IMR-90 (cell line): ENCODE data around the gene ABHD12. TPM values are rescaled to one million over a fixed set of nuclear protein-coding genes. Genes with fewer than 3 reads are reported as not detected.

Experiments
- ATAC-seq: fragments of 200-7000 bp; cut with Tn5 transposase; 2 replicates; pipeline ENCODE4 v1.9.1; 2020; ENCODE audit warnings: low read depth, mild to moderate bottlenecking, moderate library complexity
- BruUV-seq: library from RNA; stranded (reverse); fragments of 400-500 nt; replicated peaks from 2 replicates; lab custom pipeline; 2021; lab: Mats Ljungman, UMichigan
- CTCF ChIA-PET: fragments of 300-600 bp; formaldehyde crosslinking; extraction: SDS; loops from one replicate; lab custom pipeline; 2021; ENCODE audit warnings: antibody characterized with exemption; lab: Yijun Ruan, JAX
- POLR2A ChIA-PET: fragments of 300-600 bp; sonication (Branson Sonifier 250); formaldehyde crosslinking; loops from one replicate; lab custom pipeline; 2022; ENCODE audit warnings: antibody characterized with exemption; ENCODE audit not compliant: unreplicated experiment; lab: Charles Lee
- DNase-seq: peaks from one replicate; pipeline ENCODE4 v3.0.0; 2013
- H2AFZ ChIP-seq: replicated peaks from 2 replicates; pipeline ENCODE3; 2013; ENCODE audit warnings: low read length, mild to moderate bottlenecking; ENCODE audit not compliant: poor library complexity
- H2AK5ac ChIP-seq: 2 replicates; pipeline ENCODE4 v1.6.1; 2013; ENCODE audit warnings: low read depth, low read length, inconsistent platforms
- H2AK9ac ChIP-seq: replicated peaks from 2 replicates; pipeline ENCODE3; 2013; ENCODE audit warnings: mild to moderate bottlenecking, low read depth, low read length, moderate library complexity; ENCODE audit not compliant: poor library complexity
- H2BK120ac ChIP-seq: 2 replicates; pipeline ENCODE4 v1.6.1; 2013; ENCODE audit warnings: low read depth, low read length, inconsistent platforms
- H2BK15ac ChIP-seq: 3 replicates; pipeline ENCODE4 v1.6.1; 2013; ENCODE audit warnings: low read depth, low read length, inconsistent platforms
- H2BK20ac ChIP-seq: 2 replicates; pipeline ENCODE4 v1.6.1; 2013; ENCODE audit warnings: low read depth, mild to moderate bottlenecking, inconsistent platforms, low read length, moderate library complexity
- H2BK5ac ChIP-seq: 2 replicates; pipeline ENCODE4 v1.6.1; 2013; ENCODE audit warnings: mild to moderate bottlenecking, low read depth, low read length, inconsistent platforms; ENCODE audit not compliant: poor library complexity, severe bottlenecking
- H3K14ac ChIP-seq: replicated peaks from 2 replicates; pipeline ENCODE4 v1.6.1; 2013; ENCODE audit warnings: low read depth, low read length, inconsistent platforms
- H3K18ac ChIP-seq: 2 replicates; pipeline ENCODE4 v1.6.1; 2013; ENCODE audit warnings: low read depth, low read length, control low read depth
- H3K23ac ChIP-seq: 2 replicates; pipeline ENCODE4 v1.6.1; 2013; ENCODE audit warnings: low read depth, low read length, inconsistent platforms
- H3K27ac ChIP-seq: 2 replicates; pipeline ENCODE4 v1.5.1; 2013; ENCODE audit warnings: mild to moderate bottlenecking, control low read depth, low read length; ENCODE audit not compliant: insufficient read depth
- H3K27me3 ChIP-seq: 2 replicates; pipeline ENCODE4 v1.6.1; 2013; ENCODE audit warnings: low read length; ENCODE audit not compliant: control insufficient read depth, insufficient read depth
- H3K36me3 ChIP-seq: 2 replicates; pipeline ENCODE4 v1.6.1; 2013; ENCODE audit warnings: low read length, mixed read lengths; ENCODE audit not compliant: control insufficient read depth, insufficient read depth
- H3K4ac ChIP-seq: 2 replicates; pipeline ENCODE4 v1.6.1; 2013; ENCODE audit warnings: low read depth, low read length, inconsistent platforms
- H3K4me1 ChIP-seq: 2 replicates; pipeline ENCODE4 v1.6.1; 2013; ENCODE audit warnings: low read length, mixed read lengths; ENCODE audit not compliant: control insufficient read depth, insufficient read depth
- H3K4me2 ChIP-seq: 2 replicates; pipeline ENCODE4 v1.6.1; 2013; ENCODE audit warnings: low read depth, mild to moderate bottlenecking, control low read depth, low read length, moderate library complexity
- H3K4me3 ChIP-seq: 2 replicates; pipeline ENCODE4 v1.5.1; 2013; ENCODE audit warnings: low read depth, mild to moderate bottlenecking, control low read depth, low read length, moderate library complexity; ENCODE audit not compliant: insufficient read depth
- H3K56ac ChIP-seq: 2 replicates; pipeline ENCODE4 v1.6.1; 2013; ENCODE audit warnings: low read length, inconsistent platforms; ENCODE audit not compliant: insufficient read depth; ENCODE audit errors: extremely low read depth
- H3K79me1 ChIP-seq, 2 experiments: 2 replicates each; pipeline ENCODE4 v1.6.1; 2013; ENCODE audit warnings: low read length in 2 of 2, inconsistent platforms in 1 of 2, low read depth in 1 of 2
- H3K9ac ChIP-seq: 2 replicates; pipeline ENCODE4 v1.6.1; 2013; ENCODE audit warnings: low read depth, low read length, control low read depth
- H3K9me1 ChIP-seq: 2 replicates; pipeline ENCODE4 v1.6.1; 2013; ENCODE audit warnings: low read length, inconsistent platforms; ENCODE audit not compliant: insufficient read depth
- H3K9me3 ChIP-seq: 2 replicates; pipeline ENCODE4 v1.6.1; 2013; ENCODE audit warnings: low read length; ENCODE audit not compliant: control insufficient read depth, insufficient read depth
- H4K20me1 ChIP-seq: 2 replicates; pipeline ENCODE4 v1.6.1; 2013; ENCODE audit warnings: low read length, inconsistent platforms; ENCODE audit not compliant: insufficient read depth
- H4K5ac ChIP-seq: 2 replicates; pipeline ENCODE4 v1.6.1; 2013; ENCODE audit warnings: mild to moderate bottlenecking, low read depth, low read length, control low read depth
- H4K8ac ChIP-seq, 2 experiments: 2 replicates each; pipeline ENCODE4 v1.6.1; 2013; ENCODE audit warnings: low read depth in 2 of 2, low read length in 2 of 2, control low read depth in 1 of 2, inconsistent platforms in 1 of 2
- H4K91ac ChIP-seq: 2 replicates; pipeline ENCODE4 v1.6.1; 2013; ENCODE audit warnings: low read depth, low read length, inconsistent platforms; ENCODE audit not compliant: insufficient read depth
- CEBPB ChIP-seq: IDR thresholded peaks from 2 replicates; pipeline ENCODE4 v1.6.1; 2012; ENCODE audit warnings: low read depth, low read length, improper control_type of control experiment
- NFE2L2 ChIP-seq: fragments of 150-350 bp; IDR thresholded peaks from 2 replicates; pipeline ENCODE4 v1.6.1; 2016; ENCODE audit warnings: low read depth, mild to moderate bottlenecking, low read length
- WGBS, 2 experiments: methylation state at CpG; one replicate each; pipeline versions ENCODE4 v1.1.5 to v1.1.7; 2013; ENCODE audit warnings: missing lambda C conversion rate in 2 of 2; ENCODE audit not compliant: insufficient read length in 1 of 2; ENCODE audit errors: extremely low coverage in 2 of 2; 5-methylcytosine and 5-hydroxymethylcytosine counted together
- dilution Hi-C: fragments of 300-500 bp; cut with HindIII; formaldehyde crosslinking; loops from one replicate; pipeline ENCODE4 v1.14.3; 2018; ENCODE audit warnings: low sequenced_read_pairs; ENCODE audit not compliant: unreplicated experiment
- in situ Hi-C: fragments of 300-500 bp; cut with MboI; formaldehyde crosslinking; loops from 3 replicates; pipeline ENCODE4 v1.14.3; 2019; ENCODE audit warnings: low sequenced_read_pairs, inconsistent platforms, mixed read lengths
- intact Hi-C: fragments of 100-400 bp; cut with micrococcal nuclease; formaldehyde crosslinking; loops from 2 replicates; pipeline ENCODE4 v1.10.0; 2022
- polyA plus RNA-seq, 3 experiments: library from polyadenylated mRNA; depleted of rRNA; stranded (reverse); fragments of >200 nt; gene quantifications; 2 replicates each; pipeline ENCODE4 v1.2.3, GENCODE V29; 2012; ENCODE audit warnings: low replicate concordance in 1 of 3
- total RNA-seq: library from RNA; depleted of rRNA; stranded (reverse); fragments of >200 nt; gene quantifications from 2 replicates; pipeline ENCODE4 v1.2.3, GENCODE V29; 2012

The ABHD12 gene
- total and polyA plus RNA-seq, 2 of the 4 experiments (the other 2 are of a cell fraction), result 80.7 to 108 TPM

DNA sequence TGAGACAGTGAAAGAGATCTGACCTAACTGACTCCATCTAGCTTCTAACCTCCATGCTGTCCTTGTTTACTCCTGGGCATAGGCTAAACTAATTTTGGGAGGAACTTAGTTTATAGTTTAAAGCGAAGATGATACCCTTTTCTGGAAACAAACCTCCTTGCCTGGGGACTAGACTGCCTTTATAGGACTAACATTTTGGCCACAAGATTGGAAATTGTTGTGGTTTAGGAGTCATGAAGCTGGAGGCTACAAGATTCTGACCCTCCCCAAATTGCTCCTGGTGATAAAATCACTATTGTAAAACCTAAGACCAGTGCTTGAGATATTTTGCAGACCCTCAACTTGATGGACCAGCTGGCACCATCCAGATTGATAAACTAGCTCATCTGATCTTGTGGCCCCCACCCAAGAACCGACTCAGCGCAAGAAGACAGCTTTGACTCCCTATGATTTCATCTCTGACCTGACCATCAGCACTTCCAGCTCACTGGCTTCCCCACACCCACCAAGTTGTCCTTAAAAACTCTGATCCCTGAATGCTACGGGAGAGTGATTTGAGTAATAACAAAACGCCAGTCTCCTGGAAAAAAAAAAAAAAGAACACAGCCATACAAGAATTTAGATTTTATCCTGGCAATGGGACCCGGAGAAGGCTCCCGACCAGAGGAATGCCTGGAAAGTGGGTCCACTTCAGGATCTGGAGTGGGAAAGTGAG, 63.0 kb downstream of the ABHD12 start:
- Histone ChIP-seq H3K4ac (peak overlapping the region; percentile 12; the same call in 1 of the 2 replicates), H2BK5ac (no peak overlapping the region), H4K91ac (no peak overlapping the region), H3K23ac (no peak overlapping the region), H3K9me1 (peaks cover 31% of the 10 kb centered on the region), H3K14ac (no peak overlapping the region), H3K4me3 (no peak overlapping the region), H2BK20ac (no peak overlapping the region), H2BK120ac (no peak overlapping the region), H2AK9ac (no peak overlapping the region), H3K18ac (no peak overlapping the region; the same call in 1 of the 2 replicates), H2BK15ac (no peak overlapping the region), H3K4me1 (peaks cover 14% of the 10 kb centered on the region), H2AK5ac (no peak overlapping the region; the same call in 1 of the 2 replicates), H3K36me3 (peaks cover 2% of the 10 kb centered on the region; the same call in 1 of the 2 replicates), H4K8ac (no peak overlapping the region), H2AFZ (no peak overlapping the region), H3K27ac (no peak overlapping the region), H4K5ac (no peak overlapping the region; the same call in 1 of the 2 replicates), H3K79me1 (peaks cover 33 to 60% of the 10 kb centered on the region in 2 experiments), H3K9me3 (no peaks in the 10 kb centered on the region), H4K20me1 (peaks cover 32% of the 10 kb centered on the region), H3K4me2 (no peak overlapping the region; the same call in 1 of the 2 replicates), H3K9ac (no peak overlapping the region), H3K27me3 (no peaks in the 10 kb centered on the region), H3K56ac (no peak overlapping the region)
- CTCF ChIA-PET, result interaction anchor here (1.6 kb wide), 1 partner anchor 9 kb away, joined by 5 read pairs; no protein-coding TSS in a partner anchor
- POLR2A ChIA-PET, result no interaction called here
- intact Hi-C loops (no loop called here), dilution Hi-C loops (no loop called here), in situ Hi-C loops (loop anchor here (5.0 kb wide), 1 partner anchor 40 kb away; no protein-coding TSS in a partner anchor)
- ATAC-seq, result no peak
- no CpG with 5 or more reads among the region's 7 CpGs for WGBS, 2 experiments
- peak; percentile 24 for DNase-seq
- TF ChIP-seq CEBPB (no peak), NFE2L2 (no peak)
- BruUV-seq, result no TSS peak
